Hematopoietic multipotent progenitor cell treated with erythropoietin and hydrocortisone succinate and interleukin-3 and kit ligand, for 15 days (in vitro differentiated cells): Measurements from ENCODE around the gene TAF11L11.
"Not testable (repeated sequence)": the region's sequence is repeated elsewhere in the genome, so short reads cannot be mapped to it uniquely, and the experiment has no call there.

Experiments used
- DNase-seq: peaks from one replicate; pipeline ENCODE4 v3.0.0-alpha.2; 2015; ENCODE audit warnings: low spot score

Gene TAF11L11

DNA sequence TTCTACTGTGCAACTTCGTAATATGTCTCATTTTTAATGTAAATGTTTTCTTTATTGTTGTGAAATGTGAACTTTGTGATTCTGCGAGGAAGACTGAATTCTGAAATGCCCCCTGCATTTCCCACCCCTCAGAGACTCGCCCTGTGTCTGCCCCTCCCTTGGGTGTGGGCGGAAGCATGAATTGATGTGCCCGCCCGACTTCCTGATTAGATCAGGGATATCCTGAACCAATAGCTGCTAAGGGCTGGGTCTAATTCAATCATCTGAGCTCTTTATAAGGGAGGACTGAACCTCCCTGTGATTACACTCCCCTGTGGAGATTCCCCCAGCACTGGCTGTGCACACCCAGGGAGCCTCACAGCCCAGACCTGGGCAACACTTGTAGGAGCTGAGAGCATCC, at the start of gene TAF11L11:
TAF11L11 (plus strand) TSS at position 304 of the 400 bp plus-strand sequence.
- not testable (repeated sequence) for DNase-seq

DNA sequence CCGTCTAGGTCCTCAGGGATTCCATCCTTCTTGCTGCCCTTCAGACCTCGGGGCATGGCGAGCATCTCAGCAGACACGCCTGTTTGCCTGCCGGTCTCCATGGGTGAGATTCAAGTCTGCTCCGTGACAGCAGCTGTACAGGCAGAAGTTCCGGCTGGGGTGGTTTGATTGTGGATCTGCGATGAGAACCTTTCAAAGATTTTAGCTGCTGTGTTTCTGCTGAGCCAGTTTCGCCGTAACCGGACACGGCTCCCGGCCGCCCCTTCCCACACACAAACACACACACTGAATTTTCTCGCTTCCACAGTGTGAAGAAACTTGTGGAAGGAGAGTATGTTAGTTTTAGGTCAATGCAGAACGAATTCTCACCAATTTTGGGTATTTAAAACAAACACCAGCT, 18.3 kb upstream of the TAF11L11 start, which contains the start of gene TAF11L7:
TAF11L7 (minus strand) TSS at position 101 of the 400 bp plus-strand sequence.
- DNase-seq: not testable (repeated sequence)

GRCh38 chr5:17590860-17591259, 13.1 kb upstream of the TAF11L11 start, which contains the start of gene TAF11L8:
TAF11L8 (minus strand) TSS chr5:17590960.
- not testable (repeated sequence) for DNase-seq

DNA sequence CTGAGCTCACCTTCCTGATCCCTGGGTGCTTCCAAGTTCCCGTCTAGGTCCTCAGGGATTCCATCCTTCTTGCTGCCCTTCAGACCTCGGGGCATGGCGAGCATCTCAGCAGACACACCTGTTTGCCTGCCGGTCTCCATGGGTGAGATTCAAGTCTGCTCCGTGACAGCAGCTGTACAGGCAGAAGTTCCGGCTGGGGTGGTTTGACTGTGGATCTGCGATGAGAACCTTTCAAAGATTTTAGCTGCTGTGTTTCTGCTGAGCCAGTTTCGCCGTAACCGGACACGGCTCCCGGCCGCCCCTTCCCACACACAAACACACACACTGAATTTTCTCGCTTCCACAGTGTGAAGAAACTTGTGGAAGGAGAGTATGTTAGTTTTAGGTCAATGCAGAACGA, 9.7 kb upstream of the TAF11L11 start, which contains the start of gene TAF11L9:
TAF11L9 (minus strand) TSS at position 140 of the 400 bp plus-strand sequence.
- DNase-seq: not testable (repeated sequence)

- not testable (repeated sequence) for DNase-seq
These were observed 6.3 kb upstream of the TAF11L11 start, which contains the start of gene TAF11L10 for GRCh38 chr5:17597728-17598127. TAF11L10 (minus strand) TSS chr5:17597828.

DNA sequence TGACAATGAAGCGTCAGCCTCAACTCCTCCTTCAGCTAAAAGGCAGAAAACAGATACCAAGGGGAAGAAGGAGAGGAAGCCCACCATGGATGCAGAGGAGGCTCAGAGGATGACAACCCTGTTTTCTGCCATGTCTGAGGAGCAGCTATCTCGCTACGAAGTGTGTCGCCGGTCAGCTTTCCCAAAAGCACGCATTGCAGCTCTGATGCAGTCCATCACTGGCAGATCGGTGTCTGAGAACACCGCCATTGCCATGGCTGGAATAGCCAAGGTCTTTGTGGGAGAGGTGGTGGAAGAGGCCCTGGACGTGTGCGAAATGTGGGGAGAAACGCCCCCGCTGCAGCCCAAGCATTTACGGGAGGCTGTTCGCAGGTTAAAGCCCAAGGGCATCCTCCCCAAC, 968 bp downstream of the TAF11L11 start:
- DNase-seq: no peak

DNA sequence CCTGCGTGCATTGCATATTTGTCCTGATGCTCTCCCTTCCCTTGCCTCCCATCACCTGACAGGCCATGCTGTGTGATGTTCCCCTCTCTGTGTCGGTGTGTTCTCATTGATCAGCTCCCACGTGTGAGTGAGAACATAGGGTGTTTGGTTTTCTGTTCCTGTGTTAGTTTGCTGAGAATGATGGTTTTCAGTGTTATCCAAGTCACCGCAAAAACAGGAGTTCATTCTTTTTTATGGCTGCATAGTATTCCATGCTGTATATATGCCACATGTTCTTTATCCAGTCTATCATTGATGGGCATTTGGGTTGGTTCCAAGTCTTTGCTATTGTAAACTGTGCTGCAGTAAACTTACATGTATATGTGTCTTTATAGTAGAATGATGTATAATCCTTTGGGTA, 3.5 kb downstream of the TAF11L11 start:
- not testable (repeated sequence) for DNase-seq

DNA sequence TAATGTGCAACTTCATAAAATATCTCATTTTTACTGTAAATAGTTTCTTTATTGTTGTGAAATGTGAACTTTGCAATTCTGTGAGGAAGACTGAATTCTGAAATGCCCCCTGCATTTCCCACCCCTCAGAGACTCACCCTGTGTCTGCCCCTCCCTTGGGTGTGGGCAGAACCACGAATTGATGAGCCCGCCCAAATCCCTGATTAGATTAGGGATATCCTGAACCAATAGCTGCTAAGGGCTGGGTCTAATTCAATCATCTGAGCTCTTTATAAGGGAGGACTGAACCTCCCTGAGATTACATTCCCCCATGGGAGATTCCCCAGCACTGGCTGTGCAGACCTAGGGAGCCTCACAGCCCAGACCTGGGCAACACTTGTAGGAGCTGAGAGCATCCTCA, 6.1 kb downstream of the TAF11L11 start, which contains the start of gene TAF11L12:
TAF11L12 (plus strand) TSS at position 301 of the 400 bp plus-strand sequence.
- DNase-seq: not testable (repeated sequence)

GRCh38 chr5:17614872-17615605, 11.1 kb downstream of the TAF11L11 start:
- no peak for DNase-seq

DNA sequence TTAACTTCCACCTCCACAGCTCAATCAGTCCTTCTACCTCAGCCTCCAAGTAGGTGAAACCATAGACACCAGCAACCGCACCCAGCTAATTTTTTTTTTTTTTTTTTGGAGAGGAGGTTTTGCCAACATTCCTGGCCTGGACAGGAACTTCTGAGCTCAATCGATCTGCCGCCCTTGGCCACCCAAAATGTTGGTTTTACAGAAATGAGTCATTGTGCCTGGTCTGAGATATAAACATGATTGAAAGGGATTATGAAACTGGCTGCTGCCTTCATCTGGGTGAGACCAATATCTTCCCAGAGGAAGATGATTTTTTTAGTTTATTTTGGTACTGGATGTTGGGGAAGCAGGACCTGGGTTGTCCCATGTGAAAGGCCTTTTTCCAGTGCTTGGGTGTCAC, 15.4 kb downstream of the TAF11L11 start:
- no peak for DNase-seq

DNA sequence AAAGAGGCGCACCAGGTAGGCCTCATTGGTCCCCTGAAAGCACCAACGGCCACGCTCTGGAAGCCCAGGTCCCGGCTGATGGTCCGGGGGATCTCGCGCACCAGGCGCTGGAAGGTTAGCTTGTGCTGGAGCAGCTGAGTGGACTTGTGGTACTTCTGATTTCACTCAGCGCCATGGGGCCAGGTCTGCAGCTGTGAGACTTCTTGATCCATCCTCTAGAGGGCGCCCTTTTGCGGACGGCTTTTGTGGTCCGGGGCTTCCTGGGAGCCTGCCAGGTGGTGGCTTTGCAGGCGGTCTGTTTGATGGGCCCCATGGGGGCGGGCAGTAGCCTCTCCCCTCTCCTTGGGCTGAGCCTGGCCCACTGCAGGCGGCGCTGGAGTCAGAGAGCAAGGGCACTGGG, 16.6 kb downstream of the TAF11L11 start:
- no peak for DNase-seq

DNA sequence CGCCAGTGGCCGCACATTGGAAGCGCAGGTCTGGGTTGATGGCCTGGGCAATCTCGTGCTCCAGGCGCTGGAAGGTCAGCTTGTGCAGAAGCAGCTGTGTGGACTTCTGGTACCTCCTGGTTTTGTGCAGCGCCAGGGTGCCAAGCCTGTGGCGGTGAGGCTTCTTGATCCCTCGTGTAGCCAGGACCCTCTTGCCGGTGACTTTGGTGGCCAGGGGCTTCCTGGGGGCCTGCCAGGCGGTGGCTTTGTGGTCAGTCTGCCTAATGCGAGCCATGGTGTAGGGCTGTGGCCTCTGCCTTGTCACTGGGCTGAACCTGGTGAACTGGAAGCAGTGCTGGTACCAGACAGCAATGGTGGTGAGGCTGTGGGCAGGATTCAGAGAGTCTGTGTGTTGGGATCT, 21.7 kb downstream of the TAF11L11 start:
- no peak for DNase-seq

- not testable (repeated sequence) for DNase-seq
These were observed 27.8 kb downstream of the TAF11L11 start, which contains the start of gene TAF11L13 for GRCh38 chr5:17631788-17632187. TAF11L13 (plus strand) TSS chr5:17632088.

DNA sequence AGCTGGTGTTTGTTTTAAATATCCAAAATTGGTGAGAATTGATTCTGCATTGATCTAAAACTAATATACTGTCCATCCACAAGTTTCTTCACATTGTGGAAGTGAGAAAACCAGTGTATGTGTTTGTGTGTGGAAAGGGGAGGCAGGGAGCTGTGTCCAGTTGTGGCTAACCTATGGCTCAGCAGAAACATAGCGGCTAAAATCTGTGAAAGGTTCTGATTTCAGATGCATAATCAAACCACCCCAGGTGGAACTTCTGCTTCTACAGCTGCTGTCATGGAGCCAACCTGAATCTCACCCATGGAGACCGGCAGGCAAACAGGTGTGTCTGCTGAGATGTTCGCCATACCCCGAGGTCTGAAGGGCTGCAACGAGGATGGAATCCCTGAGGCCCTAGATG, 30.2 kb downstream of the TAF11L11 start, which contains the start of gene TAF11L14:
TAF11L14 (plus strand) TSS at position 301 of the 400 bp plus-strand sequence.
- no peak for DNase-seq

GRCh38 chr5:17649232-17649631, 45.2 kb downstream of the TAF11L11 start:
- DNase-seq: not testable (repeated sequence)

- DNase-seq: not testable (repeated sequence)
These were observed 51.3 kb downstream of the TAF11L11 start for GRCh38 chr5:17655201-17655759.
